Breast epithelium (tissue), 3 donors: ENCODE measurements around the gene CLCN7.

Source experiments
- POLR2A ChIP-seq: fragments of 450-650 bp; IDR thresholded peaks from one replicate; pipeline ENCODE4 v1.6.1; 2016; ENCODE audit warnings: antibody characterized with exemption, mild to moderate bottlenecking, moderate library complexity
- POLR2AphosphoS5 ChIP-seq, 3 donors: sonication (generic); formaldehyde crosslinking; IDR thresholded peaks; one replicate each; pipeline ENCODE4 v1.6.1; 2017; ENCODE audit warnings: antibody characterized with exemption in 3 of 3
- TF ChIP-seq, protein P1 (sequence below), 3 donors: fragments of 450-650 bp; IDR thresholded peaks; one replicate each; pipeline ENCODE4 v1.5.1; 2016 to 2017; ENCODE audit warnings: antibody characterized with exemption in 3 of 3, mild to moderate bottlenecking in 3 of 3, moderate library complexity in 3 of 3

DNA sequence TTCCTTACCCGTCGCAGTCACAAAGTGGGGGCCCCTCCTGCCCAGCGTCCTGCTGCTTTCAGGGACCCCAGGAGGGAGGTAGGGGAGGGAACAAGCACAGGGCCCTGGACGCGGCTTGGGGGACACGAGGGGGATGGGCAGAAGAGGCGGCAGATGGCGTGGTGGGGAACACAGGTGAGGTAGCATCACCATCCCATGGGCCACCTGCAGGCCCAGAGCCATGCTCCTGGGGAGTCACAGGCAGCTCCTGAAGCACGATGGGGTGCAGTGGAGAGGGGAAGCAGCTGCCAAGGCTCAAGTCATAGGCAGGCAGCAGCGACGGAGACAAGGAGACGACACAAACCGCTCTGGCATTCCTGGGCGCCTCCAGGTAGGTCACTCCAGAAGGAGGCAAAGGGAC is 71.1 kb downstream of the CLCN7 start:
- TF ChIP-seq, protein P1, sequence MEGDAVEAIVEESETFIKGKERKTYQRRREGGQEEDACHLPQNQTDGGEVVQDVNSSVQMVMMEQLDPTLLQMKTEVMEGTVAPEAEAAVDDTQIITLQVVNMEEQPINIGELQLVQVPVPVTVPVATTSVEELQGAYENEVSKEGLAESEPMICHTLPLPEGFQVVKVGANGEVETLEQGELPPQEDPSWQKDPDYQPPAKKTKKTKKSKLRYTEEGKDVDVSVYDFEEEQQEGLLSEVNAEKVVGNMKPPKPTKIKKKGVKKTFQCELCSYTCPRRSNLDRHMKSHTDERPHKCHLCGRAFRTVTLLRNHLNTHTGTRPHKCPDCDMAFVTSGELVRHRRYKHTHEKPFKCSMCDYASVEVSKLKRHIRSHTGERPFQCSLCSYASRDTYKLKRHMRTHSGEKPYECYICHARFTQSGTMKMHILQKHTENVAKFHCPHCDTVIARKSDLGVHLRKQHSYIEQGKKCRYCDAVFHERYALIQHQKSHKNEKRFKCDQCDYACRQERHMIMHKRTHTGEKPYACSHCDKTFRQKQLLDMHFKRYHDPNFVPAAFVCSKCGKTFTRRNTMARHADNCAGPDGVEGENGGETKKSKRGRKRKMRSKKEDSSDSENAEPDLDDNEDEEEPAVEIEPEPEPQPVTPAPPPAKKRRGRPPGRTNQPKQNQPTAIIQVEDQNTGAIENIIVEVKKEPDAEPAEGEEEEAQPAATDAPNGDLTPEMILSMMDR (IDR thresholded peaks at IDR 0.05) = no peak
- TF ChIP-seq POLR2AphosphoS5 (IDR thresholded peaks at IDR 0.05) (no peak), POLR2A (no peak)
